GM23248 (cell line): ENCODE results near the gene MFSD6. TPM values are rescaled to one million over a fixed set of nuclear protein-coding genes. Genes with fewer than 3 reads are reported as not detected.

Source experiments
- DNase-seq: peaks from one replicate; pipeline ENCODE4 v3.0.0-alpha.2; 2015
- H2AFZ ChIP-seq: fragments of 200-600 bp; sonication (generic); 2 replicates; pipeline ENCODE4 v1.6.1; 2016; ENCODE audit warnings: antibody characterized with exemption
- H3F3A ChIP-seq: fragments of 200-600 bp; sonication (generic); 2 replicates; pipeline ENCODE4 v1.6.1; 2016; ENCODE audit warnings: mild to moderate bottlenecking, antibody characterized with exemption, mixed run types; ENCODE audit not compliant: insufficient read depth
- H3K27ac ChIP-seq: fragments of 200-600 bp; sonication (generic); 2 replicates; pipeline ENCODE4 v1.5.1; 2016; ENCODE audit warnings: mild to moderate bottlenecking
- H3K27me3 ChIP-seq: fragments of 200-600 bp; sonication (generic); replicated peaks from 2 replicates; pipeline ENCODE4 v1.6.1; 2016; ENCODE audit warnings: mild to moderate bottlenecking; ENCODE audit not compliant: insufficient read depth
- H3K36me3 ChIP-seq: fragments of 200-600 bp; sonication (generic); 2 replicates; pipeline ENCODE4 v1.6.1; 2016; ENCODE audit warnings: low read depth, mild to moderate bottlenecking
- H3K4me1 ChIP-seq: fragments of 200-600 bp; sonication (generic); 2 replicates; pipeline ENCODE4 v1.6.1; 2016; ENCODE audit warnings: mild to moderate bottlenecking; ENCODE audit not compliant: insufficient read depth
- H3K4me2 ChIP-seq: fragments of 200-600 bp; sonication (generic); one replicate; pipeline ENCODE4 v1.6.1; 2016; ENCODE audit warnings: mild to moderate bottlenecking; ENCODE audit not compliant: unreplicated experiment
- H3K4me3 ChIP-seq: fragments of 200-600 bp; sonication (generic); 2 replicates; pipeline ENCODE4 v1.5.1; 2016; ENCODE audit warnings: mild to moderate bottlenecking
- H3K79me2 ChIP-seq: fragments of 200-600 bp; sonication (generic); 2 replicates; pipeline ENCODE4 v1.6.1; 2016; ENCODE audit warnings: mild to moderate bottlenecking; ENCODE audit not compliant: insufficient read depth
- H3K9ac ChIP-seq: fragments of 200-600 bp; sonication (generic); 2 replicates; pipeline ENCODE4 v1.6.1; 2016; ENCODE audit warnings: mild to moderate bottlenecking
- H3K9me2 ChIP-seq: fragments of 200-600 bp; sonication (generic); 2 replicates; pipeline ENCODE4 v1.6.1; 2016; ENCODE audit warnings: mixed run types, mild to moderate bottlenecking, moderate library complexity; ENCODE audit not compliant: insufficient read depth
- H3K9me3 ChIP-seq: fragments of 200-600 bp; sonication (generic); one replicate; pipeline ENCODE4 v1.6.1; 2017; ENCODE audit warnings: low read depth
- H4K20me1 ChIP-seq: fragments of 200-600 bp; sonication (generic); 2 replicates; pipeline ENCODE4 v1.6.0; 2016; ENCODE audit not compliant: insufficient read depth
- EZH2 ChIP-seq: fragments of 200-600 bp; sonication (generic); IDR thresholded peaks from 2 replicates; pipeline ENCODE4 v1.6.1; 2018; ENCODE audit warnings: antibody characterized with exemption, mild to moderate bottlenecking; ENCODE audit not compliant: insufficient read depth, poor library complexity, severe bottlenecking
- EZH2phosphoT487 ChIP-seq: fragments of 200-600 bp; sonication (generic); IDR thresholded peaks from 2 replicates; pipeline ENCODE4 v1.6.1; 2018; ENCODE audit warnings: antibody characterized with exemption, moderate library complexity, mild to moderate bottlenecking, low read depth; ENCODE audit not compliant: insufficient read depth
- WGBS, 2 experiments: methylation state at CpG; one replicate each; pipeline ENCODE4 v1.1.6; 2015 to 2017; ENCODE audit warnings: low lambda C conversion rate in 2 of 2, low coverage in 1 of 2; ENCODE audit errors: missing lambda C conversion rate in 2 of 2; 5-methylcytosine and 5-hydroxymethylcytosine counted together
- in situ Hi-C: fragments of 300-500 bp; cut with MboI; formaldehyde crosslinking; loops from 2 replicates; pipeline ENCODE4 v1.15.0; 2020
- polyA plus RNA-seq: library from polyadenylated mRNA; unstranded; fragments of >200 nt; fragmentation: Nextera tagmentation; extraction: Ambion mirVana; gene quantifications from 2 replicates; pipeline ENCODE4 v1.2.1, GENCODE V29; 2016
- total RNA-seq: library from RNA; depleted of rRNA; stranded (reverse); fragments of >200 nt; shearing (Covaris generic); gene quantifications from 2 replicates; pipeline ENCODE4 v1.2.3, GENCODE V29; 2014

The MFSD6 gene
- total and polyA plus RNA-seq, 2 experiments from 2014 or later = 3.2 to 6.7 TPM

- in situ Hi-C loops = no loop called here
- peaks cover 7% of the 10 kb centered on the region; the same call in 1 of the 2 replicates for H3F3A ChIP-seq
- H3K9me3 ChIP-seq = no peaks in the 10 kb centered on the region
- H2AFZ ChIP-seq = no peak overlapping the region
- TF ChIP-seq EZH2phosphoT487 (no peak), EZH2 (no peak)
- H3K9ac ChIP-seq = no peak overlapping the region
- H3K4me1 ChIP-seq = peaks cover 11% of the 10 kb centered on the region; the same call in 1 of the 2 replicates
- no peak overlapping the region for H3K27ac ChIP-seq
- no peaks in the 10 kb centered on the region for H3K9me2 ChIP-seq
- WGBS, 2 experiments = 69 to 73% methylated on average over 2 of the region's 2 CpGs
- no peaks in the 10 kb centered on the region for H4K20me1 ChIP-seq
- H3K4me3 ChIP-seq = no peak overlapping the region
- no peak for DNase-seq
- peaks cover 14% of the 10 kb centered on the region for H3K36me3 ChIP-seq
- H3K4me2 ChIP-seq = no peak overlapping the region
- no peaks in the 10 kb centered on the region for H3K27me3 ChIP-seq
- H3K79me2 ChIP-seq = peaks cover 19% of the 10 kb centered on the region; the same call in 1 of the 2 replicates
Observed at GRCh38 chr2:190361572-190361971, 46.6 kb upstream of the MFSD6 start.

- H3K4me1 ChIP-seq = peaks cover 11% of the 10 kb centered on the region; the same call in 1 of the 2 replicates
- H4K20me1 ChIP-seq = no peaks in the 10 kb centered on the region
- TF ChIP-seq EZH2phosphoT487 (no peak), EZH2 (no peak)
- no peak overlapping the region for H3K4me2 ChIP-seq
- no peak overlapping the region for H2AFZ ChIP-seq
- peaks cover 14% of the 10 kb centered on the region; the same call in 1 of the 2 replicates for H3K36me3 ChIP-seq
- peaks cover 7% of the 10 kb centered on the region; the same call in 1 of the 2 replicates for H3F3A ChIP-seq
- H3K79me2 ChIP-seq = peaks cover 6% of the 10 kb centered on the region; the same call in 1 of the 2 replicates
- no peaks in the 10 kb centered on the region for H3K27me3 ChIP-seq
- H3K4me3 ChIP-seq = no peak overlapping the region
- DNase-seq = no peak
- WGBS, 2 experiments = 91 to 94% methylated on average over 1 of the region's 1 CpG
- H3K9me2 ChIP-seq = no peaks in the 10 kb centered on the region
- H3K9ac ChIP-seq = no peak overlapping the region
- no peaks in the 10 kb centered on the region for H3K9me3 ChIP-seq
- in situ Hi-C loops = no loop called here
- no peak overlapping the region for H3K27ac ChIP-seq
Observed at GRCh38 chr2:190362894-190363293, 45.3 kb upstream of the MFSD6 start.

GRCh38 chr2:190365499-190366204 lies 42.5 kb upstream of the MFSD6 start:
- Histone ChIP-seq H3K36me3 (peaks cover 22% of the 10 kb centered on the region), H3K9ac (no peak overlapping the region), H3K4me2 (no peak overlapping the region), H2AFZ (no peak overlapping the region), H3F3A (peaks cover 6% of the 10 kb centered on the region; the same call in 1 of the 2 replicates), H3K79me2 (no peaks in the 10 kb centered on the region), H4K20me1 (no peaks in the 10 kb centered on the region), H3K4me3 (no peak overlapping the region), H3K4me1 (no peaks in the 10 kb centered on the region), H3K27ac (no peak overlapping the region), H3K27me3 (no peaks in the 10 kb centered on the region), H3K9me3 (no peaks in the 10 kb centered on the region), H3K9me2 (no peaks in the 10 kb centered on the region)
- DNase-seq = no peak
- TF ChIP-seq EZH2phosphoT487 (no peak), EZH2 (no peak)
- in situ Hi-C loops = no loop called here
- 83 to 99% methylated on average over 10 to 18 of the region's 19 CpGs for WGBS, 2 experiments

DNA sequence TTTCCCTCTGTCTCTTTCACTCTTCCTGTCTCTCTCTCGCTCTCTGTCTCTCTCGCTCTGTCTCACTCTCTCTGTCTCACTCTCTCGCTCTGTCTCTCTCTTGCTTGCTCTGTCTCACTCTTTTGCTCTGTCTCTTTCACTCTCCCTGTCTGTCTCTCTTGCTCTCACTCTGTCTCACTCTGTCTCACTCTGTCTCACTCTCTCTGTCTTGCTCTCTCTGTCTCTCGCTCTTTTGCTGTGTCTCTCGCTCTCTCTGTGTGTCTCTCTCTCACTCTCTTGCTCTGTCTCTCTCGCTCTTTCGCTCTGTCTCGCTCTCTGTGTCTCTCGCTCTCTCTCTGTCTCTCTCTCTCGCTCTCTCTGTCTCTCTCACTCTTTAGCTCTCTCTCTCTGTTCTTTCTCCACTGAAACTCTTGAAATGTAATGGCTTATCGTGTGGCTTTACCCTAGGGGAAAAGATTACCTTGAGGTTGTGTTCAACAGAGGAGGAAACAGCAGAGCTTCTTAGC lies 41.9 kb upstream of the MFSD6 start:
- no peak overlapping the region for H3K4me2 ChIP-seq
- no peak overlapping the region for H3K4me3 ChIP-seq
- H2AFZ ChIP-seq = no peak overlapping the region
- H3F3A ChIP-seq = peaks cover 6% of the 10 kb centered on the region; the same call in 1 of the 2 replicates
- peaks cover 22% of the 10 kb centered on the region for H3K36me3 ChIP-seq
- no peaks in the 10 kb centered on the region for H3K9me2 ChIP-seq
- H3K4me1 ChIP-seq = no peaks in the 10 kb centered on the region
- no peak for TF ChIP-seq EZH2
- no peak for TF ChIP-seq EZH2phosphoT487
- H3K9me3 ChIP-seq = no peaks in the 10 kb centered on the region
- H3K9ac ChIP-seq = no peak overlapping the region
- in situ Hi-C loops = no loop called here
- H3K27ac ChIP-seq = no peak overlapping the region
- WGBS, 2 experiments = 89 to 90% methylated on average over 11 of the region's 11 CpGs
- no peaks in the 10 kb centered on the region for H3K79me2 ChIP-seq
- H4K20me1 ChIP-seq = no peaks in the 10 kb centered on the region
- H3K27me3 ChIP-seq = no peaks in the 10 kb centered on the region
- no peak for DNase-seq
